ENCODE measurements around the gene SMIM41. TPM values are rescaled to one million over a fixed set of nuclear protein-coding genes. Genes with fewer than 3 reads are reported as not detected.

SMIM41 gene
- total and polyA plus RNA-seq, 4 donors: 0.03 to 0.50 (median 0.24) TPM; not detected in 1

GRCh38 chr12:52155048-52155868 lies 75.8 kb downstream of the SMIM41 start:
- H3K9ac ChIP-seq (ENCODE audit: low read depth in 1 of 2, low read length in 2 of 2): no peak overlapping the region
- no peak overlapping the region for H3K27ac ChIP-seq (ENCODE audit: low read depth in 1 of 2, low read length in 2 of 2)
- DNase-seq (ENCODE audit: low spot score): no peak

GRCh38 chr12:52156311-52156710 lies 76.8 kb downstream of the SMIM41 start:
- Histone ChIP-seq H3K4me1 (ENCODE audit: control insufficient read depth in 4 of 4, insufficient read depth in 4 of 4, low read length in 3 of 4) (peaks cover 0 to 2% (median under 1%) of the 10 kb centered on the region in 4 donors), H3K27me3 (ENCODE audit: control insufficient read depth in 4 of 4, insufficient read depth in 4 of 4, low read length in 3 of 4) (no peaks in the 10 kb centered on the region), H3K4me3 (ENCODE audit: low read depth in 1 of 3, low read length in 3 of 3) (no peak overlapping the region), H3K9me3 (ENCODE audit: control insufficient read depth in 4 of 4, low read length in 3 of 4) (no peaks in the 10 kb centered on the region), H3K9ac (ENCODE audit: low read depth in 1 of 2, low read length in 2 of 2) (no peak overlapping the region), H3K27ac (ENCODE audit: low read depth in 1 of 2, low read length in 2 of 2) (no peak overlapping the region), H3K36me3 (ENCODE audit: control insufficient read depth in 4 of 4, insufficient read depth in 3 of 4, low read depth in 1 of 4, low read length in 3 of 4) (no peaks in the 10 kb centered on the region)
- TF ChIP-seq HNF4A (conservative IDR thresholded peaks at IDR 0.05) (no peak), HNF4G (IDR thresholded peaks at IDR 0.05) (no peak), EGR1 (IDR thresholded peaks at IDR 0.05; ENCODE audit: low read depth in 2 of 2) (no peak), ATF3 (IDR thresholded peaks at IDR 0.05) (no peak), RAD21 (IDR thresholded peaks at IDR 0.05) (no peak), YY1 (IDR thresholded peaks at IDR 0.05) (no peak), REST (IDR thresholded peaks at IDR 0.05) (no peak), TAF1 (conservative IDR thresholded peaks at IDR 0.05) (no peak), GABPA (IDR thresholded peaks at IDR 0.05 in 1 of 2, conservative IDR thresholded peaks at IDR 0.05 in 1 of 2) (no peak)
- no peak for DNase-seq (ENCODE audit: low spot score)
- WGBS: 86% methylated on average over 4 of the region's 4 CpGs

More at GRCh38 chr12:52155048-52155868, 75.8 kb downstream of the SMIM41 start:
- Histone ChIP-seq H3K4me3 (ENCODE audit: low read depth in 1 of 3, low read length in 3 of 3) (no peak overlapping the region), H3K27me3 (ENCODE audit: control insufficient read depth in 4 of 4, insufficient read depth in 4 of 4, low read length in 3 of 4) (no peaks in the 10 kb centered on the region), H3K9me3 (ENCODE audit: control insufficient read depth in 4 of 4, low read length in 3 of 4) (no peaks in the 10 kb centered on the region), H3K4me1 (ENCODE audit: control insufficient read depth in 4 of 4, insufficient read depth in 4 of 4, low read length in 3 of 4) (peaks cover 0 to 2% (median under 1%) of the 10 kb centered on the region in 4 donors), H3K36me3 (ENCODE audit: control insufficient read depth in 4 of 4, insufficient read depth in 3 of 4, low read depth in 1 of 4, low read length in 3 of 4) (no peaks in the 10 kb centered on the region)
- WGBS: 58% methylated on average over 8 of the region's 8 CpGs
- TF ChIP-seq RAD21 (IDR thresholded peaks at IDR 0.05): no peak
- TF ChIP-seq CTCF (IDR thresholded peaks at IDR 0.05; ENCODE audit: low read depth, low read length, missing input control): no peak
